SU-DHL-6 (cell line): Measurements from ENCODE around the gene EBI3.
"Not testable (repeated sequence)": the region's sequence is repeated elsewhere in the genome, so short reads cannot be mapped to it uniquely, and the experiment has no call there.

ENCODE experiments used
- H2AFZ ChIP-seq: fragments of 200-600 bp; sonication (generic); 2 replicates; pipeline ENCODE4 v1.6.1; 2014; ENCODE audit warnings: low read depth, mild to moderate bottlenecking, moderate library complexity, mixed read lengths, antibody characterized with exemption, low read length; ENCODE audit not compliant: severe bottlenecking
- H3F3A ChIP-seq: fragments of 200-600 bp; shearing (Covaris generic); 2 replicates; pipeline ENCODE4 v1.6.0; 2016; ENCODE audit warnings: antibody characterized with exemption, mild to moderate bottlenecking; ENCODE audit not compliant: insufficient read depth
- H3K27ac ChIP-seq: fragments of 200-600 bp; sonication (generic); 2 replicates; pipeline ENCODE4 v1.5.1; 2016; ENCODE audit warnings: low read depth, mild to moderate bottlenecking, low read length, moderate library complexity, mixed read lengths
- H3K27me3 ChIP-seq: fragments of 200-600 bp; sonication (generic), shearing (Covaris generic); 2 replicates; pipeline ENCODE4 v1.6.0; 2014; ENCODE audit warnings: mild to moderate bottlenecking, low read length
- H3K36me3 ChIP-seq: fragments of 200-600 bp; sonication (generic); 2 replicates; pipeline ENCODE4 v1.6.1; 2014; ENCODE audit warnings: mild to moderate bottlenecking, low read length, mixed read lengths
- H3K4me2 ChIP-seq: fragments of 300-600, 200-600 bp; shearing (Covaris generic), sonication (generic); 2 replicates; pipeline ENCODE4 v1.6.0; 2014; ENCODE audit warnings: low read length, low read depth, mild to moderate bottlenecking; ENCODE audit not compliant: poor library complexity, severe bottlenecking
- H3K4me3 ChIP-seq: fragments of 200-600 bp; sonication (generic); 2 replicates; pipeline ENCODE4 v1.5.1; 2014; ENCODE audit warnings: antibody characterized with exemption, low read length, mild to moderate bottlenecking, mixed read lengths; ENCODE audit not compliant: insufficient read depth, poor library complexity, severe bottlenecking
- H3K79me2 ChIP-seq: fragments of 200-600 bp; sonication (generic); 2 replicates; pipeline ENCODE4 v1.6.1; 2014; ENCODE audit warnings: mild to moderate bottlenecking, low read length, moderate library complexity; ENCODE audit not compliant: insufficient read depth
- H3K9ac ChIP-seq: fragments of 200-600 bp; sonication (generic); 2 replicates; pipeline ENCODE4 v1.7.0; 2014; ENCODE audit warnings: mild to moderate bottlenecking, low read length
- H3K9me2 ChIP-seq: fragments of 200-600 bp; sonication (generic); replicated peaks from 2 replicates; pipeline ENCODE4 v1.6.1; 2014; ENCODE audit warnings: low read length; ENCODE audit not compliant: insufficient read depth
- H3K9me3 ChIP-seq: fragments of 200-600 bp; sonication (generic); 2 replicates; pipeline ENCODE4 v1.6.1; 2014; ENCODE audit warnings: low read length, mixed read lengths; ENCODE audit not compliant: insufficient read depth
- H4K20me1 ChIP-seq: fragments of 200-600 bp; sonication (generic); 2 replicates; pipeline ENCODE4 v1.6.1; 2014; ENCODE audit warnings: low read depth, mild to moderate bottlenecking, antibody characterized with exemption, low read length, moderate library complexity, mixed read lengths
- EZH2phosphoT487 ChIP-seq: fragments of 200-600 bp; sonication (generic), shearing (Covaris generic); conservative IDR thresholded peaks from 2 replicates; pipeline ENCODE4 v1.6.1; 2018; ENCODE audit warnings: mild to moderate bottlenecking, antibody characterized with exemption, low read length, moderate library complexity, mixed read lengths
- TF ChIP-seq, protein P1 (sequence below): fragments of 200-600 bp; sonication (generic); IDR thresholded peaks from one replicate; pipeline ENCODE4 v1.5.1; 2017; ENCODE audit warnings: antibody characterized with exemption, mild to moderate bottlenecking, low read length, moderate library complexity; ENCODE audit not compliant: insufficient read depth, poor library complexity, severe bottlenecking

Gene EBI3

GRCh38 chr19:4186087-4186993 lies 43.0 kb upstream of the EBI3 start:
- no peak overlapping the region for H2AFZ ChIP-seq
- H3K27ac ChIP-seq = no peak overlapping the region
- H3K4me2 ChIP-seq = no peak overlapping the region
- no peaks in the 10 kb centered on the region for H3K36me3 ChIP-seq
- H3K9ac ChIP-seq = no peak overlapping the region
- peaks cover 4% of the 10 kb centered on the region; the same call in 1 of the 2 replicates for H3F3A ChIP-seq
- TF ChIP-seq, protein P1, sequence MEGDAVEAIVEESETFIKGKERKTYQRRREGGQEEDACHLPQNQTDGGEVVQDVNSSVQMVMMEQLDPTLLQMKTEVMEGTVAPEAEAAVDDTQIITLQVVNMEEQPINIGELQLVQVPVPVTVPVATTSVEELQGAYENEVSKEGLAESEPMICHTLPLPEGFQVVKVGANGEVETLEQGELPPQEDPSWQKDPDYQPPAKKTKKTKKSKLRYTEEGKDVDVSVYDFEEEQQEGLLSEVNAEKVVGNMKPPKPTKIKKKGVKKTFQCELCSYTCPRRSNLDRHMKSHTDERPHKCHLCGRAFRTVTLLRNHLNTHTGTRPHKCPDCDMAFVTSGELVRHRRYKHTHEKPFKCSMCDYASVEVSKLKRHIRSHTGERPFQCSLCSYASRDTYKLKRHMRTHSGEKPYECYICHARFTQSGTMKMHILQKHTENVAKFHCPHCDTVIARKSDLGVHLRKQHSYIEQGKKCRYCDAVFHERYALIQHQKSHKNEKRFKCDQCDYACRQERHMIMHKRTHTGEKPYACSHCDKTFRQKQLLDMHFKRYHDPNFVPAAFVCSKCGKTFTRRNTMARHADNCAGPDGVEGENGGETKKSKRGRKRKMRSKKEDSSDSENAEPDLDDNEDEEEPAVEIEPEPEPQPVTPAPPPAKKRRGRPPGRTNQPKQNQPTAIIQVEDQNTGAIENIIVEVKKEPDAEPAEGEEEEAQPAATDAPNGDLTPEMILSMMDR = peak; percentile 65
- TF ChIP-seq EZH2phosphoT487 = no peak
- H3K27me3 ChIP-seq = no peaks in the 10 kb centered on the region
- no peaks in the 10 kb centered on the region for H3K9me2 ChIP-seq
- 0 out of 2 replicates have a peak, but pooled peaks cover 6% of the 10 kb centered on the region for H3K79me2 ChIP-seq
- no peaks in the 10 kb centered on the region for H3K9me3 ChIP-seq
- no peaks in the 10 kb centered on the region for H4K20me1 ChIP-seq
- H3K4me3 ChIP-seq = no peak overlapping the region

DNA sequence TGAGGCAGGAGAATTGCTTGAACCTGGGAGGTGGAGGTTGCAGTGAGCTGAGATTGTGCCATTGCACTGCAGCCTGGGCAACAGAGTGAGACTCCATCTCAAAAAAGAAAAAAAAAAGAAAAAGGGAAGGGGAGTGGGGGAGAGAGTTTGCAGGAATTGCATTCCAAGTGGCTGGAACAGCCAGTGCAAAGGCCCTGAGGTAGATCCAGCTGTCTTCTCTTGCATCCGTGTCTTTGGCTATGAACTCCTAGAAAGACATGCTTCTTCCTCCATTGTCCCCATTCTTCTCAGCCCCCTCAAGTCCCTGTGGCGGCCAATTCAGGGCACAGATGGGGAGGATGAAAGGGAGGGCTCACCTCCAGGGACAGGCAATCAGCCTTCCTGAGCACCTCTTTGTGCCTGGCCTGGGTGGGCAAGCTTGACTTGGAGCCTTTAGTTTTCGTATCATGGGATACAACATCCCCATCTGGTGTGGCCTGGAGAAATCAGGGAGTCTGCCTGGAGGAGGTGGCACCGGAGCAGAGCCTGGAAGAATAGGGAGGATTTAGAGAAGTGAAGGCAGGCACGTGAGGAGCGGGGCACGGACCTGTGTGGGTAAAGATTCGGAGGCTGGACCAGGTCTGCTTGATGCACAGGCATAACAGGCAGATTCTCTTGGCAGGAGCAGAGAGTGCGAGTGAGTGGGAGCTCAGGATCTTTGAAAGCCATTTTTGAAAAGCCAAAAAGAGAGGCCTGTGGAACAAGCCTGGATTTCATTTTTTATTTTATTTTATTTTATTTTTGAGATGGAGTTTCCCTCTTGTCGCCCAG lies 41.8 kb upstream of the EBI3 start:
- H3K9me3 ChIP-seq = no peaks in the 10 kb centered on the region
- no peak overlapping the region for H3K4me2 ChIP-seq
- no peak overlapping the region for H3K9ac ChIP-seq
- H3F3A ChIP-seq = no peaks in the 10 kb centered on the region
- no peaks in the 10 kb centered on the region for H4K20me1 ChIP-seq
- H2AFZ ChIP-seq = no peak overlapping the region
- no peaks in the 10 kb centered on the region for H3K27me3 ChIP-seq
- no peak overlapping the region for H3K27ac ChIP-seq
- H3K79me2 ChIP-seq = no peaks in the 10 kb centered on the region
- H3K9me2 ChIP-seq = no peaks in the 10 kb centered on the region
- TF ChIP-seq, protein P1 = no peak
- TF ChIP-seq EZH2phosphoT487 = no peak
- H3K36me3 ChIP-seq = no peaks in the 10 kb centered on the region
- H3K4me3 ChIP-seq = no peak overlapping the region

GRCh38 chr19:4189641-4190040 lies 39.7 kb upstream of the EBI3 start:
- Histone ChIP-seq H3K79me2 (no peaks in the 10 kb centered on the region), H4K20me1 (no peaks in the 10 kb centered on the region), H3K9ac (no peak overlapping the region), H3K9me3 (no peaks in the 10 kb centered on the region), H3K4me2 (no peak overlapping the region), H3K27ac (no peak overlapping the region), H3K36me3 (no peaks in the 10 kb centered on the region), H3K9me2 (no peaks in the 10 kb centered on the region), H3F3A (no peaks in the 10 kb centered on the region), H3K4me3 (no peak overlapping the region), H3K27me3 (no peaks in the 10 kb centered on the region), H2AFZ (no peak overlapping the region)
- TF ChIP-seq, protein P1 = no peak

GRCh38 chr19:4192537-4192936 lies 36.8 kb upstream of the EBI3 start:
- H3K9me3 ChIP-seq, H3K4me2 ChIP-seq, H3K9me2 ChIP-seq, H3K27me3 ChIP-seq, H3F3A ChIP-seq, H4K20me1 ChIP-seq, H3K9ac ChIP-seq, H3K36me3 ChIP-seq, H3K79me2 ChIP-seq, H2AFZ ChIP-seq, H3K27ac ChIP-seq, H3K4me3 ChIP-seq: not testable (repeated sequence)
